H1 (cell line): ENCODE measurements around the gene SNRNP200. TPM values are rescaled to one million over a fixed set of nuclear protein-coding genes. Genes with fewer than 3 reads are reported as not detected.

Experiments used
- CTCF ChIA-PET: fragments of 300-600 bp; sonication (Branson Sonifier 250); formaldehyde crosslinking; loops from one replicate; lab custom pipeline; 2021; ENCODE audit not compliant: partially characterized antibody; lab: Charles Lee
- POLR2A ChIA-PET: fragments of 300-600 bp; sonication (Branson Sonifier 250); formaldehyde crosslinking; loops from one replicate; lab custom pipeline; 2021; ENCODE audit warnings: inconsistent platforms; ENCODE audit not compliant: partially characterized antibody; lab: Charles Lee
- DNase-seq, 2 experiments: peaks; one replicate each; pipeline versions ENCODE4 v3.0.0 to v3.0.0-alpha.2; 2010 to 2022; ENCODE audit warnings: low spot score in 2 of 2, low read depth in 1 of 2, mixed read lengths in 1 of 2
- FAIRE-seq: peaks from 2 replicates; lab custom pipeline; 2011; peaks lifted over from hg19 to GRCh38; lab: Jason Lieb, UNC
- H2AFZ ChIP-seq: 2 replicates; pipeline ENCODE4 v1.8.1; 2012; ENCODE audit warnings: low read length, inconsistent platforms
- H2AK5ac ChIP-seq: 2 replicates; pipeline ENCODE4 v1.6.1; 2013; ENCODE audit warnings: low read depth, low read length
- H2BK120ac ChIP-seq: replicated peaks from 2 replicates; pipeline ENCODE3; 2013; ENCODE audit warnings: low read depth, low read length, inconsistent platforms
- H2BK12ac ChIP-seq: 2 replicates; pipeline ENCODE4 v1.6.1; 2013; ENCODE audit warnings: low read depth, low read length
- H2BK15ac ChIP-seq: 2 replicates; pipeline ENCODE4 v1.6.1; 2013; ENCODE audit warnings: low read length
- H2BK20ac ChIP-seq: 2 replicates; pipeline ENCODE4 v1.6.1; 2013; ENCODE audit warnings: low read length
- H2BK5ac ChIP-seq: 2 replicates; pipeline ENCODE4 v1.6.1; 2013; ENCODE audit warnings: low read depth, low read length
- H3K14ac ChIP-seq: 2 replicates; pipeline ENCODE4 v1.6.1; 2013; ENCODE audit warnings: inconsistent platforms; ENCODE audit not compliant: insufficient read length
- H3K18ac ChIP-seq: 2 replicates; pipeline ENCODE4 v1.6.1; 2013; ENCODE audit warnings: low read length; ENCODE audit errors: extremely low read depth
- H3K23ac ChIP-seq: 2 replicates; pipeline ENCODE4 v1.6.1; 2013; ENCODE audit warnings: inconsistent platforms; ENCODE audit not compliant: insufficient read length
- H3K23me2 ChIP-seq: 2 replicates; pipeline ENCODE4 v1.6.1; 2013; ENCODE audit warnings: low read depth, low read length
- H3K27ac ChIP-seq: 2 replicates; pipeline ENCODE4 v1.6.1; 2011; ENCODE audit warnings: low read depth, low read length, inconsistent platforms
- H3K27me3 ChIP-seq, 4 experiments: replicated peaks in 1 of 4; 1 replicate in 1 of 4; 2 replicates in 3 of 4; pipeline versions ENCODE4 v1.6.1 to v1.8.1; 2011 to 2013; ENCODE audit warnings: low read length in 3 of 4, mild to moderate bottlenecking in 3 of 4, inconsistent platforms in 2 of 4, mixed read lengths in 2 of 4, moderate library complexity in 1 of 4; ENCODE audit not compliant: control insufficient read depth in 3 of 4, insufficient read depth in 3 of 4; ENCODE audit errors: extremely low read depth in 1 of 4
- H3K36me3 ChIP-seq, 4 experiments: 2 replicates each; pipeline versions ENCODE4 v1.6.1 to v1.8.1; 2011 to 2013; ENCODE audit warnings: mild to moderate bottlenecking in 4 of 4, low read length in 3 of 4, moderate library complexity in 2 of 4, control low read depth in 1 of 4, inconsistent platforms in 1 of 4; ENCODE audit not compliant: insufficient read depth in 4 of 4, control insufficient read depth in 2 of 4
- H3K4ac ChIP-seq: replicated peaks from 2 replicates; pipeline ENCODE3; 2013; ENCODE audit warnings: low read length, low read depth, mixed read lengths, inconsistent platforms; ENCODE audit not compliant: insufficient read length
- H3K4me1 ChIP-seq, 4 experiments: replicated peaks in 1 of 4; 1 replicate in 1 of 4; 2 replicates in 3 of 4; pipeline versions ENCODE4 v1.6.1 to v1.8.1; 2011 to 2013; ENCODE audit warnings: low read length in 3 of 4, inconsistent platforms in 2 of 4, mixed read lengths in 1 of 4; ENCODE audit not compliant: insufficient read depth in 4 of 4, control insufficient read depth in 3 of 4
- H3K4me2 ChIP-seq, 2 experiments: 2 replicates each; pipeline versions ENCODE4 v1.6.1 to v1.8.1; 2011 to 2013; ENCODE audit warnings: low read depth in 2 of 2, low read length in 2 of 2, control low read depth in 1 of 2, inconsistent platforms in 1 of 2, mild to moderate bottlenecking in 1 of 2; ENCODE audit not compliant: insufficient read depth in 1 of 2
- H3K4me3 ChIP-seq, 4 experiments: fragments of 200-600, 300-600 bp in 1 of 4; sonication (generic), shearing (Covaris generic), sonication (Bioruptor Twin) in 1 of 4; 2 replicates each; pipeline versions ENCODE4 v1.5.1 to v1.8.1; 2011 to 2016; ENCODE audit warnings: low read length in 4 of 4, low read depth in 3 of 4, control low read depth in 2 of 4, inconsistent platforms in 2 of 4, mild to moderate bottlenecking in 2 of 4, mixed read lengths in 1 of 4, moderate library complexity in 1 of 4; ENCODE audit not compliant: insufficient read depth in 2 of 4; ENCODE audit errors: extremely low read depth in 1 of 4
- H3K56ac ChIP-seq: replicated peaks from 2 replicates; pipeline ENCODE3; 2013; ENCODE audit warnings: low read depth, mild to moderate bottlenecking, mixed read lengths, low read length, inconsistent platforms; ENCODE audit not compliant: insufficient read length
- H3K79me1 ChIP-seq: 2 replicates; pipeline ENCODE4 v1.6.1; 2013; ENCODE audit warnings: low read depth, low read length, control low read depth
- H3K79me2 ChIP-seq, 2 experiments: 2 replicates each; pipeline versions ENCODE4 v1.6.1 to v1.8.1; 2012 to 2013; ENCODE audit warnings: low read length in 2 of 2, mild to moderate bottlenecking in 2 of 2, inconsistent platforms in 1 of 2; ENCODE audit not compliant: insufficient read depth in 2 of 2, control insufficient read depth in 1 of 2
- H3K9ac ChIP-seq, 4 experiments: replicated peaks in 1 of 4; 1 replicate in 1 of 4; 2 replicates in 3 of 4; pipeline versions ENCODE4 v1.6.1 to v1.8.1; 2011 to 2013; ENCODE audit warnings: low read depth in 3 of 4, low read length in 3 of 4, control low read depth in 2 of 4, mild to moderate bottlenecking in 2 of 4, moderate library complexity in 2 of 4, inconsistent platforms in 1 of 4; ENCODE audit errors: extremely low read depth in 1 of 4
- H3K9me3 ChIP-seq, 2 experiments: 2 replicates each; pipeline versions ENCODE4 v1.6.1 to v1.8.1; 2012 to 2013; ENCODE audit warnings: mild to moderate bottlenecking in 2 of 2, moderate library complexity in 2 of 2, control low read depth in 1 of 2, inconsistent platforms in 1 of 2, low read depth in 1 of 2, low read length in 1 of 2, mixed read lengths in 1 of 2; ENCODE audit not compliant: insufficient read depth in 2 of 2
- H4K20me1 ChIP-seq, 2 experiments: replicated peaks in 1 of 2; 2 replicates each; pipeline versions ENCODE3 to v1.8.1; 2011 to 2013; ENCODE audit warnings: inconsistent platforms in 2 of 2, low read length in 2 of 2, mild to moderate bottlenecking in 1 of 2; ENCODE audit not compliant: insufficient read depth in 2 of 2, control insufficient read depth in 1 of 2
- H4K5ac ChIP-seq: 2 replicates; pipeline ENCODE4 v1.6.1; 2013; ENCODE audit warnings: low read length, low read depth, mixed read lengths, inconsistent platforms; ENCODE audit not compliant: insufficient read length
- H4K8ac ChIP-seq: 2 replicates; pipeline ENCODE4 v1.8.0; 2013; ENCODE audit warnings: mild to moderate bottlenecking, moderate library complexity, low read length, inconsistent platforms; ENCODE audit not compliant: insufficient read depth; ENCODE audit errors: extremely low read depth
- H4K91ac ChIP-seq: replicated peaks from 2 replicates; pipeline ENCODE3; 2013; ENCODE audit warnings: low read length, mixed read lengths, inconsistent platforms; ENCODE audit not compliant: insufficient read length
- CEBPB ChIP-seq: IDR thresholded peaks from 2 replicates; pipeline ENCODE4 v1.6.1; 2012; ENCODE audit warnings: low read depth, low read length
- CREB1 ChIP-seq: IDR thresholded peaks from 2 replicates; pipeline ENCODE4 v1.6.1; 2012; ENCODE audit warnings: inconsistent platforms
- HDAC6 ChIP-seq: IDR thresholded peaks from one replicate; pipeline ENCODE4 v1.7.1; 2012; ENCODE audit warnings: low read depth, mild to moderate bottlenecking, inconsistent platforms, low read length, moderate library complexity
- RFX5 ChIP-seq: IDR thresholded peaks from 2 replicates; pipeline ENCODE4 v1.6.1; 2011; ENCODE audit warnings: low read depth, low read length, improper control_type of control experiment, borderline replicate concordance
- WGBS, 2 experiments: shearing (Covaris generic) in 1 of 2; methylation state at CpG; one replicate each; pipeline versions ENCODE4 v1.1.6 to v1.1.7; 2013 to 2015; ENCODE audit warnings: low lambda C conversion rate in 2 of 2, mixed read lengths in 2 of 2, inconsistent platforms in 1 of 2, low coverage in 1 of 2, missing lambda C conversion rate in 1 of 2; ENCODE audit not compliant: insufficient replicate concordance in 2 of 2, insufficient coverage in 1 of 2, insufficient read length in 1 of 2; ENCODE audit errors: extremely low coverage in 1 of 2, missing lambda C conversion rate in 1 of 2; 5-methylcytosine and 5-hydroxymethylcytosine counted together
- polyA plus RNA-seq, 7 experiments: library from polyadenylated mRNA; depleted of rRNA in 3 of 7; stranded (reverse) in 5 of 7; unstranded in 2 of 7; fragments of >200 nt in 5 of 7; fragments of 200-250 nt in 2 of 7; gene quantifications; 1 replicate in 5 of 7; 2 replicates in 1 of 7; 4 replicates in 1 of 7; pipeline versions ENCODE4 v1.2.1 to v1.2.3, GENCODE V29; 2011 to 2013; ENCODE audit warnings: missing spikeins in 2 of 7, mixed read lengths in 2 of 7
- total RNA-seq: library from RNA; stranded (reverse); fragmentation: NEBNext Ultra II Directional; extraction: Animal tissue kit (Norgen Biotek cat#: 25700); gene quantifications from 2 replicates; pipeline ENCODE4 v1.2.1, GENCODE V29; 2021

Gene SNRNP200
- total and polyA plus RNA-seq, 2 of the 8 experiments (the other 6 are each of a cell fraction or from before 2014, with no cell fraction given) = 190 to 289 TPM

- H4K8ac ChIP-seq = no peak overlapping the region
- H3K79me1 ChIP-seq = no peaks in the 10 kb centered on the region
- POLR2A ChIA-PET = interaction anchor here (1.1 kb wide), 1 partner anchor 9 kb away, joined by 3 read pairs; no protein-coding TSS in a partner anchor
- H3K9me3 ChIP-seq = no peaks in the 10 kb centered on the region
- H3K14ac ChIP-seq = no peak overlapping the region
- FAIRE-seq = no peak
- TF ChIP-seq HDAC6 (no peak), RFX5 (no peak), CEBPB (no peak), CREB1 (no peak)
- no peak overlapping the region for H2BK120ac ChIP-seq
- no peak overlapping the region for H2BK20ac ChIP-seq
- no peak overlapping the region for H2BK15ac ChIP-seq
- no peaks in the 10 kb centered on the region for H3K79me2 ChIP-seq
- H2BK5ac ChIP-seq = no peak overlapping the region
- no peak overlapping the region for H3K56ac ChIP-seq
- no peak overlapping the region for H2AK5ac ChIP-seq
- H3K27me3 ChIP-seq = no peaks in the 10 kb centered on the region
- no peaks in the 10 kb centered on the region for H4K20me1 ChIP-seq
- H3K23ac ChIP-seq = no peak overlapping the region
- no peak overlapping the region for H3K27ac ChIP-seq
- H3K4me3 ChIP-seq = no peak overlapping the region
- H3K4me2 ChIP-seq = no peak overlapping the region
- CTCF ChIA-PET = interaction anchor here (1.0 kb wide), 1 partner anchor 69 kb away, joined by 3 read pairs; no protein-coding TSS in a partner anchor
- H3K18ac ChIP-seq = no peak overlapping the region
- H4K5ac ChIP-seq = no peak overlapping the region
- no peak overlapping the region for H2AFZ ChIP-seq
- H2BK12ac ChIP-seq = no peak overlapping the region
- H3K9ac ChIP-seq = no peak overlapping the region
- 92% methylated on average over 5 of the region's 5 CpGs; no CpG with 5 or more reads in 1 of the 2 experiments for WGBS, 2 experiments
- H3K4ac ChIP-seq = no peak overlapping the region
- DNase-seq = no peak
- no peak overlapping the region for H4K91ac ChIP-seq
- H3K23me2 ChIP-seq = no peaks in the 10 kb centered on the region
- H3K36me3 ChIP-seq = no peaks in the 10 kb centered on the region
- peaks cover 0 to 3% (median 0%) of the 10 kb centered on the region in 4 experiments; a peak in 1 of 7 replicates for H3K4me1 ChIP-seq
Measured at GRCh38 chr2:96243843-96244242, 61.5 kb downstream of the SNRNP200 start.
